Gastrocnemius medialis (tissue), 4 donors: ENCODE measurements around the gene OR6X1. TPM values are rescaled to one million over a fixed set of nuclear protein-coding genes. Genes with fewer than 3 reads are reported as not detected.
A peak's percentile ranks its signal among the peaks of the same experiment; 100 is the strongest.
"Not testable (repeated sequence)": the region's sequence is repeated elsewhere in the genome, so short reads cannot be mapped to it uniquely, and the experiment has no call there.

ENCODE experiments used
- ATAC-seq, 2 donors: fragments of 150-250 bp; one replicate each; pipeline ENCODE4 v1.9.1; 2016
- DNase-seq, 2 donors: peaks; one replicate each; pipeline ENCODE4 v3.0.0-alpha.2; 2019
- H3K27ac ChIP-seq, 4 donors: fragments of 200-600 bp; sonication (generic); 1 replicate in 1 of 4; 2 replicates in 3 of 4; pipeline ENCODE4 v1.5.1; 2016 to 2018; ENCODE audit warnings: mild to moderate bottlenecking in 2 of 4, moderate library complexity in 1 of 4
- H3K27me3 ChIP-seq, 3 donors: fragments of 200-600 bp; sonication (generic) in 2 of 3; 1 replicate in 1 of 3; 2 replicates in 2 of 3; pipeline versions ENCODE4 v1.5.1 to v1.6.0; 2016 to 2019; ENCODE audit warnings: mild to moderate bottlenecking in 1 of 3, moderate library complexity in 1 of 3
- H3K36me3 ChIP-seq, 2 donors: fragments of 200-600 bp; sonication (generic) in 1 of 2; one replicate each; pipeline ENCODE4 v1.5.1; 2017 to 2018
- H3K4me1 ChIP-seq, 2 donors: fragments of 200-600 bp; sonication (generic) in 1 of 2; one replicate each; pipeline ENCODE4 v1.5.1; 2016 to 2017; ENCODE audit warnings: mild to moderate bottlenecking in 2 of 2
- H3K4me3 ChIP-seq, 4 donors: fragments of 200-600 bp; sonication (generic) in 3 of 4; 1 replicate in 1 of 4; 2 replicates in 3 of 4; pipeline ENCODE4 v1.5.1; 2016 to 2019; ENCODE audit warnings: mild to moderate bottlenecking in 2 of 4
- H3K9me3 ChIP-seq, 3 donors: fragments of 200-600 bp; sonication (generic) in 2 of 3; 1 replicate in 1 of 3; 2 replicates in 2 of 3; pipeline ENCODE4 v1.5.1; 2016 to 2019
- POLR2A ChIP-seq, 2 donors: fragments of 450-650 bp; IDR thresholded peaks; one replicate each; pipeline ENCODE4 v1.6.1; 2017; ENCODE audit warnings: antibody characterized with exemption in 2 of 2, mild to moderate bottlenecking in 2 of 2, moderate library complexity in 2 of 2
- in situ Hi-C, 4 donors: fragments of 200-750 bp; cut with MboI; loops; one replicate each; pipeline versions ENCODE4 v1.15.0 to v1.8.0; 2017; ENCODE audit warnings: low sequenced_read_pairs in 4 of 4
- intact Hi-C: fragments of 100-400 bp; cut with DNase I; formaldehyde crosslinking; loops from one replicate; pipeline ENCODE4 v1.15.1; 2023; ENCODE audit warnings: low total_unique reads
- total RNA-seq, 4 donors: library from RNA; depleted of rRNA; stranded (reverse); fragments of >200 nt; gene quantifications; one replicate each; pipeline versions ENCODE4 v1.1.0 to v1.2.3, GENCODE V29; 2016
- TF ChIP-seq, protein P1 (sequence below), 5 experiments: fragments of 450-650 bp in 3 of 5; fragments of 200-600 bp in 2 of 5; sonication (generic) in 2 of 5; IDR thresholded peaks in 4 of 5; conservative IDR thresholded peaks in 1 of 5; 1 replicate in 4 of 5; 2 replicates in 1 of 5; pipeline ENCODE4 v1.5.1; 2016 to 2019; ENCODE audit warnings: antibody characterized with exemption in 5 of 5, mild to moderate bottlenecking in 3 of 5, moderate library complexity in 3 of 5

The OR6X1 gene
- total RNA-seq, 4 donors from 2014 or later, result not detected

DNA sequence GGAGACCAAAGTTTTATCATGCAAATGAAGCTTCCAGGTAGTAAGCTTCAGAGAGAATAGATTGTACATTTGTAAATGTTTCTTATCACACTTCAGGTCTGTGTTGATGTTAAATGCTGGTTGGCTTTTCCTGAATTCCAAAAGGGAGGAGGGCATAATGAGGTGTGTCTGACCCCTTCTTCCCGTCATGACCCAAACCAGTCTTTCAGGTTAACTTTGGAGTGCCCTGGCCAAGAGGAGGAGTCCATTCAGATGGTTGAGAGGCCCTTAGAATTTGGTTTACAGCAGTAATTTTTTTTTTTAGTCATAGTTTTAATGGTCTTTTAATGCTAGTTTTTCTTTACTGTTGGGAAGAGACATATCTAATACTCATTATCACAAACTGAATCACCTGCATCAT, 2.5 kb downstream of the OR6X1 start:
- DNase-seq, result no peak
- Histone ChIP-seq H3K9me3 (peaks cover 0 to 4% (median 0%) of the 10 kb centered on the region in 3 donors), H3K27ac (no peak overlapping the region), H3K4me1 (no peaks in the 10 kb centered on the region), H3K27me3 (no peaks in the 10 kb centered on the region), H3K4me3 (no peak overlapping the region), H3K36me3 (no peaks in the 10 kb centered on the region)
- no peak for ATAC-seq
- intact Hi-C loops, result no loop called here
- no peak for TF ChIP-seq POLR2A (IDR thresholded peaks at IDR 0.05)
- TF ChIP-seq, protein P1, sequence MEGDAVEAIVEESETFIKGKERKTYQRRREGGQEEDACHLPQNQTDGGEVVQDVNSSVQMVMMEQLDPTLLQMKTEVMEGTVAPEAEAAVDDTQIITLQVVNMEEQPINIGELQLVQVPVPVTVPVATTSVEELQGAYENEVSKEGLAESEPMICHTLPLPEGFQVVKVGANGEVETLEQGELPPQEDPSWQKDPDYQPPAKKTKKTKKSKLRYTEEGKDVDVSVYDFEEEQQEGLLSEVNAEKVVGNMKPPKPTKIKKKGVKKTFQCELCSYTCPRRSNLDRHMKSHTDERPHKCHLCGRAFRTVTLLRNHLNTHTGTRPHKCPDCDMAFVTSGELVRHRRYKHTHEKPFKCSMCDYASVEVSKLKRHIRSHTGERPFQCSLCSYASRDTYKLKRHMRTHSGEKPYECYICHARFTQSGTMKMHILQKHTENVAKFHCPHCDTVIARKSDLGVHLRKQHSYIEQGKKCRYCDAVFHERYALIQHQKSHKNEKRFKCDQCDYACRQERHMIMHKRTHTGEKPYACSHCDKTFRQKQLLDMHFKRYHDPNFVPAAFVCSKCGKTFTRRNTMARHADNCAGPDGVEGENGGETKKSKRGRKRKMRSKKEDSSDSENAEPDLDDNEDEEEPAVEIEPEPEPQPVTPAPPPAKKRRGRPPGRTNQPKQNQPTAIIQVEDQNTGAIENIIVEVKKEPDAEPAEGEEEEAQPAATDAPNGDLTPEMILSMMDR (IDR thresholded peaks at IDR 0.05 in 4 of 5, conservative IDR thresholded peaks at IDR 0.05 in 1 of 5), result no peak
- in situ Hi-C loops, result no loop called here

DNA sequence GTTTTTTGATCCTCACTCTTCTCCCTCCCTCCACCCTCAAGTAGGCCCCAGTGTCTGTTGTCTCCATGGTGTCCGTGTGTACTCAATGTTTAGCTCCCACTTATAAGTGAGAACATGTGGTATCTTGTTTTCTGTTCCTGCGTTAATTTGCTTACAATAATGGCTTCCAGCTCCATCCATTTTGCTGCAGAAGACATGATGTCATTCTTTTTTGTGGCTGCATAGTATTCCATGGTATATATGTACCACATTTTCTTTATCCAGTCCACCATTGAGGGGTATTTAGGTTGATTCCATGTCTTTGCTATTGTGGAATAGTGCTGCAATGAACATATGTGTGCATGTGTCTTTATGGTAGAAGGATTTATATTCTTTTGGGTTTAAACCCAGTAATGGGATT, 6.0 kb downstream of the OR6X1 start:
- H3K27me3 ChIP-seq, H3K4me1 ChIP-seq, in situ Hi-C loops, ATAC-seq, H3K4me3 ChIP-seq, intact Hi-C loops, H3K36me3 ChIP-seq, DNase-seq, H3K27ac ChIP-seq, H3K9me3 ChIP-seq: not testable (repeated sequence)

DNA sequence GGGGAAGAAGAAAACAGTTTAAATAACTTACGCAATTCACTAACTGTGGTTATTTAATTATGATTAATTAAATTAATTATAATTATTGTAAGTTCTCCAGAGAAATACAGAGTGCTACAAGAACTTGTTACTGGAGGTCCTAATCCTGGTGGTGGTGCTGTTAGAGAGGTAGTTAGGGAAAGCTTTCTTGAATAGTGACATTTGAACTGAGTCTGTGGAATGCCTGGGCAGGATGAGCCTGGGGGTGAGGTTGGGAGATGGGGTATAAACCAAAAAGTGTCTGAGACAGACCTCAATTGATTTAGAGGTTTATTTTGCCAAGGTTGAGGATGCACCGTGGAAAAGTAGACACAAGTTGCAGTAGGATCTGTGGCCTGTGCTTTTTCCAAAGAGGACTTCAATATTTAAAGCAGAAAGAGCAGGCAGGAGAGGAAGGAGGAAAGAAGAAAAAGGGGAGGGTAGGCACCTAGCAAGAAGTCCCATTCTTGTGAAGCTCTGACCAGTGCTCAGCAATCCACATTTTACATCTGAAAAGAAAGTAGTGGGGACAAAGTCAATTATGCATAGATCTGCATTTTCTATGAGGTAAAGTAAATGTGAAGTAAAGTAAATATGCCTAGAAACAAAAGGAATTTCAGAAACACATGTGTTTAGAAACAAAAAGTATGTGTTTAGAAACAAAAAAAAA, 8.4 kb downstream of the OR6X1 start:
- H3K36me3 ChIP-seq, result no peaks in the 10 kb centered on the region
- DNase-seq (no peak), ATAC-seq (no peak)
- in situ Hi-C loops, result no loop called here
- TF ChIP-seq POLR2A (IDR thresholded peaks at IDR 0.05), result no peak
- TF ChIP-seq, protein P1 (IDR thresholded peaks at IDR 0.05 in 4 of 5, conservative IDR thresholded peaks at IDR 0.05 in 1 of 5), result no peak
- no peak overlapping the region for H3K27ac ChIP-seq
- no peak overlapping the region for H3K4me3 ChIP-seq
- peaks cover 0 to 4% (median 0%) of the 10 kb centered on the region in 3 donors for H3K9me3 ChIP-seq
- intact Hi-C loops, result no loop called here
- H3K27me3 ChIP-seq, result no peaks in the 10 kb centered on the region
- peaks cover 6 to 8% of the 10 kb centered on the region in 2 donors for H3K4me1 ChIP-seq

DNA sequence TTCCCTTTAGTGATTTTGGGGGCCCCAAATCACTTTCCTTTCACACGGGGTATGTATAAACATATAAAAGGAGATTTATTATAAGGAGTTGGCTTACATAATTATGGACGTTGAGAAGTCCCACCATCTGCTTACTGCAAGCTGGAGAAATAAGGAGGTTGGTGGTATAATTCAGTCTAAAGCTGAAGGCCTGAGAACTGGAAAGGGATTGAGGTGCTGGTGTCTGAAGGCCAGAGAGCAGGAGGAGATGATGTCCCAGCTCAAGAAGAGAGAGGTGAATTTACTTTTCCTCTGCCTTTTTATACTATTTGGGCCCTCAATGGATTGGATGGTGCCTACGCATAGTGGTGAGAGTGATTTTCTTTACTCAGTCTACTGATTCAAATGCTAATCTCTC, 11.6 kb downstream of the OR6X1 start:
- Histone ChIP-seq H3K4me3 (peak overlapping the region in 3 of 4 donors; percentile 89 to 95 (median 89)), H3K36me3 (peaks cover 0 to 15% of the 10 kb centered on the region in 2 donors), H3K9me3 (no peaks in the 10 kb centered on the region), H3K4me1 (peaks cover 20% of the 10 kb centered on the region in 2 donors), H3K27me3 (no peaks in the 10 kb centered on the region), H3K27ac (no peak overlapping the region)
- intact Hi-C loops (no loop called here), in situ Hi-C loops (no loop called here)
- DNase-seq (no peak), ATAC-seq (no peak)
- TF ChIP-seq, protein P1 (IDR thresholded peaks at IDR 0.05 in 4 of 5, conservative IDR thresholded peaks at IDR 0.05 in 1 of 5), result no peak
- no peak for TF ChIP-seq POLR2A (IDR thresholded peaks at IDR 0.05)

DNA sequence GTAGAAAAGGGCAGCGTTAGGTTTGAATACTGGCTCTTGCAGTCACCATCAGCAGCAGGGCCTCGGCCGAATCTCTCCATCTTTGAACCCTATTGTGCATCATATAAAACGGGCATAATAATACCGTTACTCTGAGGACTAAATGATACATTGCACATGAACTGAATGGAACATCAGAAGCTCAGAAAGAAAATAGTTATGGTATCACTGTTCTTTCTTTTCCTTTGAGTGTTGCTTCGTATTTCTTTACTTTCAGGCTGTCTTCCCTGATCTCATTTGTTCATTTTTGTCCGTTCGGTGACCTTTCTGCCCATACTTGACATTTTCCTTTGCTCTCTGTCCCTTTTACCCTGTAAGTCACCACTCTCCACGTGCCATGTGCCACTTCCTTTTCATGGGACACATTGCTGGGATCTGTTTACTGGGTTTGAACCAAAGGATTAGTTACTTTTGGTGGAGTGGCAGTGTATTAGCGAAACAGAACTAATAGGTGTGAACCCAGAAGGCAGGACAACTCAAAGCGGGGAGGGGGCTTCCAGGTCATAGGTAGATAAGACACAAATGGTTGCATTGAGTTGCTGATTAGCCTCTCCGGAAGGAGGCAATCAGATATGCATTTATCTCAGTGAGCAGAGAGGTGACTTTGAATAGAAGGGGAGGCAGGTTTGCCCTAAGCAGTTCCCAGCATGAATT, 12.1 kb downstream of the OR6X1 start:
- Histone ChIP-seq H3K4me1 (peaks cover 20% of the 10 kb centered on the region in 2 donors), H3K27ac (peak overlapping the region; percentile 87 to 92 (median 91)), H3K36me3 (peaks cover 0 to 15% of the 10 kb centered on the region in 2 donors), H3K4me3 (peak overlapping the region; percentile 84 to 95 (median 89)), H3K27me3 (no peaks in the 10 kb centered on the region), H3K9me3 (no peaks in the 10 kb centered on the region)
- DNase-seq, result no peak
- in situ Hi-C loops (no loop called here), intact Hi-C loops (no loop called here)
- ATAC-seq, result peak in 1 of 2 donors; percentile 20
- TF ChIP-seq, protein P1 (IDR thresholded peaks at IDR 0.05 in 4 of 5, conservative IDR thresholded peaks at IDR 0.05 in 1 of 5), result no peak
